GM12878 (cell line): ENCODE measurements around the gene MAST2. TPM values are rescaled to one million over a fixed set of nuclear protein-coding genes. Genes with fewer than 3 reads are reported as not detected.

Experiments used
- ATAC-seq: fragments of 200-7000 bp; cut with Tn5 transposase; 3 replicates; pipeline ENCODE4 v1.9.1; 2020; ENCODE audit warnings: mild to moderate bottlenecking, moderate library complexity
- BruUV-seq: library from RNA; stranded (reverse); fragments of 400-500 nt; replicated peaks from 2 replicates; lab custom pipeline; 2021; lab: Mats Ljungman, UMichigan
- CTCF ChIA-PET: fragments of 300-600 bp; sonication (Branson Sonifier 250); formaldehyde crosslinking; extraction: SDS; loops from one replicate; lab custom pipeline; 2021; ENCODE audit warnings: inconsistent platforms; lab: Yijun Ruan, JAX
- POLR2A ChIA-PET: fragments of 350-600 bp; formaldehyde crosslinking; extraction: SDS; loops from one replicate; lab custom pipeline; 2021; ENCODE audit warnings: inconsistent platforms; lab: Charles Lee
- RAD21 ChIA-PET: fragments of 300-600 bp; sonication (Branson Sonifier 250); formaldehyde crosslinking; loops from one replicate; lab custom pipeline; 2023; ENCODE audit warnings: antibody characterized with exemption; ENCODE audit not compliant: unreplicated experiment; lab: Charles Lee
- SMC1A ChIA-PET: fragments of 300-600 bp; sonication (Branson Sonifier 250); formaldehyde crosslinking; loops from one replicate; lab custom pipeline; 2023; ENCODE audit not compliant: unreplicated experiment, uncharacterized antibody; lab: Charles Lee
- DNase-seq: peaks from one replicate; pipeline ENCODE4 v3.0.0-alpha.2; 2011; ENCODE audit warnings: low read depth, low spot score
- FAIRE-seq: peaks from 3 replicates; lab custom pipeline; 2011; peaks lifted over from hg19 to GRCh38; lab: Jason Lieb, UNC
- H2AFZ ChIP-seq: 2 replicates; pipeline ENCODE4 v1.6.0; 2011; ENCODE audit warnings: low read depth, low read length, control low read depth; ENCODE audit not compliant: control insufficient read depth
- H3K27ac ChIP-seq: 2 replicates; pipeline ENCODE4 v1.5.1; 2011; ENCODE audit warnings: control low read depth; ENCODE audit not compliant: control insufficient read depth, insufficient read depth
- H3K27me3 ChIP-seq, 2 experiments: replicated peaks in 1 of 2; 2 replicates each; pipeline versions ENCODE4 v1.6.0 to v1.6.1; 2011; ENCODE audit warnings: low read length in 1 of 2; ENCODE audit not compliant: control insufficient read depth in 2 of 2, insufficient read depth in 2 of 2
- H3K36me3 ChIP-seq, 2 experiments: 2 replicates each; pipeline ENCODE4 v1.5.1; 2011; ENCODE audit warnings: low read length in 1 of 2; ENCODE audit not compliant: control insufficient read depth in 2 of 2, insufficient read depth in 2 of 2
- H3K4me1 ChIP-seq: 2 replicates; pipeline ENCODE4 v1.6.1; 2011; ENCODE audit warnings: mild to moderate bottlenecking, low read length, moderate library complexity, mixed read lengths; ENCODE audit not compliant: control insufficient read depth, insufficient read depth
- H3K4me2 ChIP-seq: 2 replicates; pipeline ENCODE4 v1.6.0; 2011; ENCODE audit warnings: control low read depth; ENCODE audit not compliant: control insufficient read depth, insufficient read depth
- H3K4me3 ChIP-seq: fragments of 200-600 bp; sonication (generic); 2 replicates; pipeline ENCODE4 v1.5.1; 2016
- H3K79me2 ChIP-seq: 2 replicates; pipeline ENCODE4 v1.6.0; 2011; ENCODE audit warnings: low read length; ENCODE audit not compliant: control insufficient read depth, insufficient read depth
- H3K9ac ChIP-seq: 2 replicates; pipeline ENCODE4 v1.8.0; 2011; ENCODE audit warnings: low read length, control low read depth, mixed read lengths; ENCODE audit not compliant: control insufficient read depth, insufficient read depth
- H3K9me3 ChIP-seq: replicated peaks from 3 replicates; pipeline ENCODE4 v1.5.1; 2011; ENCODE audit warnings: mild to moderate bottlenecking, low read length; ENCODE audit not compliant: control insufficient read depth, insufficient read depth
- H4K20me1 ChIP-seq: 2 replicates; pipeline ENCODE4 v1.6.0; 2011; ENCODE audit not compliant: control insufficient read depth, insufficient read depth
- CBX3 ChIP-seq: fragments of 200-600 bp; sonication (generic); IDR thresholded peaks from 2 replicates; pipeline ENCODE4 v1.6.1; 2016; ENCODE audit warnings: low read depth, borderline replicate concordance
- ESRRA ChIP-seq: IDR thresholded peaks from 2 replicates; pipeline ENCODE4 v1.6.1; 2012; ENCODE audit warnings: mild to moderate bottlenecking, low read length, improper control_type of control experiment
- HCFC1 ChIP-seq: fragments of 150-350 bp; IDR thresholded peaks from 2 replicates; pipeline ENCODE4 v1.6.1; 2014; ENCODE audit warnings: low read length
- MEF2A ChIP-seq: IDR thresholded peaks from 2 replicates; pipeline ENCODE4 v1.6.1; 2011; ENCODE audit warnings: low read depth, mild to moderate bottlenecking, low read length, moderate library complexity; ENCODE audit not compliant: insufficient read depth
- MYB ChIP-seq: fragments of 150-350 bp; IDR thresholded peaks from 2 replicates; pipeline ENCODE4 v1.6.1; 2014; ENCODE audit warnings: mild to moderate bottlenecking, low read depth, low read length, borderline replicate concordance
- NFYA ChIP-seq: IDR thresholded peaks from 2 replicates; pipeline ENCODE4 v1.6.1; 2011; ENCODE audit warnings: low read depth, mild to moderate bottlenecking, low read length, improper control_type of control experiment, borderline replicate concordance
- PAX5 ChIP-seq: IDR thresholded peaks from 2 replicates; pipeline ENCODE4 v1.6.1; 2011; ENCODE audit warnings: low read depth, low read length, borderline replicate concordance
- SIN3A ChIP-seq: IDR thresholded peaks from 2 replicates; pipeline ENCODE4 v1.6.1; 2012; ENCODE audit warnings: low read depth, low read length, improper control_type of control experiment
- TAF1 ChIP-seq: IDR thresholded peaks from 2 replicates; pipeline ENCODE4 v1.6.1; 2011; ENCODE audit warnings: mild to moderate bottlenecking, low read depth, low read length, borderline replicate concordance
- WGBS: methylation state at CpG from one replicate; pipeline ENCODE4 v1.1.6; 2016; ENCODE audit warnings: low lambda C conversion rate; ENCODE audit not compliant: insufficient replicate concordance, insufficient coverage; ENCODE audit errors: missing lambda C conversion rate; 5-methylcytosine and 5-hydroxymethylcytosine counted together
- in situ Hi-C: fragments of 300-500 bp; cut with MboI; formaldehyde crosslinking; loops from 9 replicates; pipeline ENCODE4 v1.14.3; 2018; ENCODE audit warnings: mixed read lengths
- intact Hi-C: fragments of 100-400 bp; cut with micrococcal nuclease; formaldehyde crosslinking; loops from one replicate; pipeline ENCODE4 v1.14.2; 2022; ENCODE audit not compliant: unreplicated experiment
- polyA plus RNA-seq, 11 experiments: library from polyadenylated mRNA; depleted of rRNA in 4 of 11; unstranded in 6 of 11; stranded (reverse) in 5 of 11; fragments of >200 nt; fragmentation: Nextera tagmentation in 4 of 11; fragmentation: Illumina TruSeq in 1 of 11; extraction: Ambion mirVana in 4 of 11; extraction: Trizol in 1 of 11; gene quantifications; 1 replicate in 1 of 11; 2 replicates in 10 of 11; pipeline versions ENCODE4 v1.2.1 to v1.2.3, GENCODE V29; 2011 to 2016; ENCODE audit warnings: inconsistent platforms in 2 of 11, missing spikeins in 2 of 11, low read depth in 1 of 11
- total RNA-seq, 4 experiments: library from RNA; depleted of rRNA in 3 of 4; stranded (reverse); fragments of >200 nt in 3 of 4; fragmentation: Illumina TruSeq in 1 of 4; extraction: Trizol in 1 of 4; gene quantifications; 2 replicates each; pipeline versions ENCODE4 v1.2.1 to v1.2.3, GENCODE V29; 2013 to 2021
- TF ChIP-seq, protein P1 (sequence below): IDR thresholded peaks from 2 replicates; pipeline ENCODE4 v1.6.1; 2011; ENCODE audit warnings: borderline replicate concordance, low read depth, mild to moderate bottlenecking, moderate library complexity, mixed read lengths, low read length; ENCODE audit not compliant: insufficient read depth; ENCODE audit errors: extremely low read length

The MAST2 gene
- total and polyA plus RNA-seq, 10 of the 15 experiments (the other 5 are each of a cell fraction or from before 2014, with no cell fraction given), result 1.0 to 28.7 (median 13.8) TPM

DNA sequence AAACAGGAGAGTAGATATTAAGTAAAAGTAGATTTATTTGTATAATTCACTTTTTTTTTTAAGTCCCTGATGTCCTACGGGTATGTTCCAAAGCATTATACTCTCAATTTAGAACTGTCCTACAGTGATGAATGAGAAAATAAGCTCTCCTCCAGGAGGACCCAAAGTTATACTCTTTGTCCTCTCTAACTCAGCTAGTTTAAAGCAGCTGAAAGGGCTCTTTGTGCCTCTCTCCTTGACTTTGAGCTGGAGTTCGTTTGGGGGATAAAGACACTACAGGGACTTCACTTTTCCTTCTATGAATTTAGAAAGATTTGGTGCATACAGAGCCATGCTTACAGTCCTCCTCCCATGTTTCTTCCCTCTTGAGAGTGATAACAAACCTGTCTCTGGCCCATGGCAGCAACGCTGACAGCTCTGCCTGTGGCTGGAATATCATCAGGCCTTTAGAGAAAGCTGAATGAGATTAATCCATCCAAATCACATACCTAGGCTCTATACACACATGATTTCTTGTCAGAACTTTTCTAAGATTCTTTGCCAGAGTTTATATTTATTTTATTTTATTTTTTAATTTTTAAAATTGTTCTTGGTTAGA lies 194.7 kb downstream of the MAST2 start:
- FAIRE-seq (no peak), DNase-seq (no peak), ATAC-seq (no peak)
- SMC1A ChIA-PET, result interaction anchor here (0.6 to 1.0 kb wide), 3 partner anchors 16 to 85 kb away, joined by 3 read pairs; no protein-coding TSS in a partner anchor
- no peaks in the 10 kb centered on the region for H3K79me2 ChIP-seq
- TF ChIP-seq NFYA (no peak), CBX3 (no peak), MYB (no peak), TAF1 (no peak), SIN3A (no peak)
- in situ Hi-C loops, result no loop called here
- no peak overlapping the region for H3K27ac ChIP-seq
- H3K27me3 ChIP-seq, result no peaks in the 10 kb centered on the region
- POLR2A ChIA-PET, result interaction anchor here (0.5 to 0.6 kb wide), 3 partner anchors 76 to 186 kb away, joined by 3 to 5 read pairs (median 3); no protein-coding TSS in a partner anchor
- no peaks in the 10 kb centered on the region for H3K9me3 ChIP-seq
- no peak overlapping the region for H3K4me2 ChIP-seq
- WGBS, result 63% methylated on average over 3 of the region's 3 CpGs
- intact Hi-C loops, result no loop called here
- RAD21 ChIA-PET, result interaction anchor here (0.7 kb wide), 1 partner anchor 8 kb away, joined by 3 read pairs; no protein-coding TSS in a partner anchor
- H2AFZ ChIP-seq, result no peak overlapping the region
- H3K9ac ChIP-seq, result no peak overlapping the region
- CTCF ChIA-PET, result no interaction called here
- H3K36me3 ChIP-seq, result no peaks in the 10 kb centered on the region; a peak in 1 of 4 replicates
- H3K4me1 ChIP-seq, result no peaks in the 10 kb centered on the region
- H3K4me3 ChIP-seq, result no peak overlapping the region
- no TSS peak for BruUV-seq
- H4K20me1 ChIP-seq, result no peaks in the 10 kb centered on the region

DNA sequence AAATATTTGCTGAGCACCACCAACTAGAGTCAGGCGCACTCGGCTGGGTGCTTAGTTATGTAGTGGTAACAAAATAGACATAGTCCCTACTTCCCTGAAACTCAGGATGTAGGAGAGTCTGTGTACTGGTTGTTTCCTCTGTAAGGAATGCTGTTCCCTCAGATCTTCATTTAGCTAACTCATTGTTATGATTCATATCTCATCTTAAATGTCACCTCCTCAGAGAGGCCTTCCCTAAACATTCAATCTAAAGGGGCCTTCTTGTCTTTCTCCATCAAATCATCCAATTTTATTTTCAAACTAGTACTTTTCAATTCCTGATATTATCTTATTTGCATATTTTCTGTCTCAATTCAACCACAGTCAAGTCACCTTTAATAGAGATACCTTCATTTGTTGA lies 196.1 kb downstream of the MAST2 start:
- no peak for DNase-seq
- Histone ChIP-seq H3K27ac (no peak overlapping the region), H2AFZ (no peak overlapping the region), H3K9me3 (no peaks in the 10 kb centered on the region), H3K4me1 (no peaks in the 10 kb centered on the region), H3K79me2 (no peaks in the 10 kb centered on the region), H3K4me2 (no peak overlapping the region), H3K4me3 (no peak overlapping the region), H3K9ac (no peak overlapping the region), H3K27me3 (no peaks in the 10 kb centered on the region), H4K20me1 (no peaks in the 10 kb centered on the region), H3K36me3 (no peaks in the 10 kb centered on the region; a peak in 1 of 4 replicates)
- WGBS, result 100% methylated on average over 2 of the region's 2 CpGs
- POLR2A ChIA-PET, result no interaction called here
- BruUV-seq, result no TSS peak
- no peak for FAIRE-seq
- ATAC-seq, result no peak
- intact Hi-C loops, result no loop called here
- RAD21 ChIA-PET, result no interaction called here
- in situ Hi-C loops, result no loop called here
- TF ChIP-seq ESRRA (no peak), HCFC1 (no peak), MEF2A (no peak), PAX5 (no peak)
- TF ChIP-seq, protein P1, sequence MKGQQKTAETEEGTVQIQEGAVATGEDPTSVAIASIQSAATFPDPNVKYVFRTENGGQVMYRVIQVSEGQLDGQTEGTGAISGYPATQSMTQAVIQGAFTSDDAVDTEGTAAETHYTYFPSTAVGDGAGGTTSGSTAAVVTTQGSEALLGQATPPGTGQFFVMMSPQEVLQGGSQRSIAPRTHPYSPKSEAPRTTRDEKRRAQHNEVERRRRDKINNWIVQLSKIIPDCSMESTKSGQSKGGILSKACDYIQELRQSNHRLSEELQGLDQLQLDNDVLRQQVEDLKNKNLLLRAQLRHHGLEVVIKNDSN, result no peak
- SMC1A ChIA-PET, result no interaction called here
- CTCF ChIA-PET, result no interaction called here
